ENCODE measurements around the gene SELL.

SELL gene

DNA sequence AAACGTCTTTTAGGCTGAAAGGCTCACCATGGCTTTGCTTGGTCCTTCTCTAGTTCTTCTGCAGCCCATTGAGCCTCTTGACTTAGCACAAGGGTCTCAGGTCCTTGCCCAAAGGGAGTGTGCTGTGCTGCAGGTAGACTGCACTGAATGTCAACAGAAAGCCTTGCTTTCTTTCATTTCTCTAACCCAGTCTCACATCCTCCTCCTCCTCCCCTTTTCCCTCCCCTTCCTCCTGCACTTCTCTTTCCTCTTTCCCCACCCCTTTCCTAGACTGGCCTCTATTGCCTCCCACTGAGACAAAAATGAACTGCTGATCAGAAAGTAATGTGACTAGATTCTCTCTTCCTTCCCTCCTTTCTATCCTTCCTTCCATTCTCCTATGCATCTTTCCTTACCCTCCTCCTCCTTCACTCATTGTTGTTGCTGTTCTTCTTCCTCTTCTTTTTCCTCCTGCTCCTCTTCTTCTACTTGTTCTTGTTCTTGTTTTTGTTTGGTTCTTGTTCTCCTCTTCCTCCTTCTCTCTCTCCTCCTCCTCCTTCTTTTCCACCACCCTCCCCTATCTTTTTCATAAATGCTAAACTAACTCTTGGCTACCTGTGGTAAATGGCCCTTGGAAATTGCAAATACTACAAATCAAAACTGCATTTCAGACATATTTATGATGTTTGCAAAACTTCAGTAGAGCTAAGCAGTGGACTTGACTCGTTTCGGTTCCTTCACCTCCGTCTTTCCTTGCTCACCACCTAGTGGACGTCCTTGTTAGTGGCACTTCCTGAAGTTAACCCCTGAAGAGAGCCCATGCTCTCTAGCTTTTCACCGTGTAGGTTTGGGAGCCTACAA lies at the start of gene SELL:
TSS of gene SELL (minus strand) at position 152 of the 840 bp plus-strand sequence. CDS start at position 30, 122 bp downstream.
- H3K4me3 ChIP-seq (ENCODE audit: control insufficient read depth, low read depth, low read length): peak within 1 kb of the TSS; percentile 35
- TF ChIP-seq, protein P1, sequence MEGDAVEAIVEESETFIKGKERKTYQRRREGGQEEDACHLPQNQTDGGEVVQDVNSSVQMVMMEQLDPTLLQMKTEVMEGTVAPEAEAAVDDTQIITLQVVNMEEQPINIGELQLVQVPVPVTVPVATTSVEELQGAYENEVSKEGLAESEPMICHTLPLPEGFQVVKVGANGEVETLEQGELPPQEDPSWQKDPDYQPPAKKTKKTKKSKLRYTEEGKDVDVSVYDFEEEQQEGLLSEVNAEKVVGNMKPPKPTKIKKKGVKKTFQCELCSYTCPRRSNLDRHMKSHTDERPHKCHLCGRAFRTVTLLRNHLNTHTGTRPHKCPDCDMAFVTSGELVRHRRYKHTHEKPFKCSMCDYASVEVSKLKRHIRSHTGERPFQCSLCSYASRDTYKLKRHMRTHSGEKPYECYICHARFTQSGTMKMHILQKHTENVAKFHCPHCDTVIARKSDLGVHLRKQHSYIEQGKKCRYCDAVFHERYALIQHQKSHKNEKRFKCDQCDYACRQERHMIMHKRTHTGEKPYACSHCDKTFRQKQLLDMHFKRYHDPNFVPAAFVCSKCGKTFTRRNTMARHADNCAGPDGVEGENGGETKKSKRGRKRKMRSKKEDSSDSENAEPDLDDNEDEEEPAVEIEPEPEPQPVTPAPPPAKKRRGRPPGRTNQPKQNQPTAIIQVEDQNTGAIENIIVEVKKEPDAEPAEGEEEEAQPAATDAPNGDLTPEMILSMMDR (conservative IDR thresholded peaks at IDR 0.05; ENCODE audit: control insufficient read depth, insufficient read depth, low read depth, low read length): peak; percentile 98
- peak; percentile 80 for DNase-seq (ENCODE audit: low read depth)

DNA sequence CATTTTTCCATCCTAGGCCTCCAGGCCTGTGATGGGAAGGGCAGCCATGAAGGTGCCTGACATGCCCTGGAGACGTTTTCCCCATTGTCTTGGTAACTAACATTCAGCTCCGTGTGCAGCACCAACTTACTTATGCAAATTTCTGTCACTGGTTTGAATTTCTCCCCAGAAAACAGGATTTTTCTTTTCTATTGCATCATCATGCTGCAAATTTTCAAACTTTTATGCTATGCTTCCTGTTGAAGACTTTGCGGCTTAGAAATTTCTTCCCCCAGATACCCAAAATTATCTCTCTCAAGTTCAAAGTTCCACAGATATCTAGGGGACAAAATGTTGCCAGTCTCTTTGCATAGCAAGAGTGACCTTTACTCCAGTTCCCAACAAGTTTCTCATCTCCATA lies 47.6 kb upstream of the SELL start:
- TF ChIP-seq, protein P1 (conservative IDR thresholded peaks at IDR 0.05; ENCODE audit: control insufficient read depth, insufficient read depth, low read depth, low read length): no peak
- no peak overlapping the region for H3K4me3 ChIP-seq (ENCODE audit: control insufficient read depth, low read depth, low read length)
- no peak for DNase-seq (ENCODE audit: low read depth)

DNA sequence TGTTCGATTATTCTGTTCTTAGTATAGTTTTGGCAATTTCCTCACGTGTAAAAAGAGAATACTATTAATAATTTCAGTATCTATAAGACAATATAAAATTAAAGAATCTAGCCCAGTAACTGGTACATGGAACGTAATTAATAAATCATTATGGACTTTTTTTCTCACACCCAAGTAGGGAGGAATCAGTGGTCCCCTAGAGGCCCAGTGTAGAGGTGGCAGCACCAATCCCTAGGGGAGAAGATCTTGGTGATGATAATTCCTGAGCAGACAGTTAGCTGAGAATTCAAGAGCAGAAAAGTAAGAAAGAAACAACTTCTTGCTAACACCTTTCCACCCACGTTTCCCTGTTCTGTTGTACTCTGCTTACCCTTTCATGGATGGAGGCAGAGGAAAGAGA lies 42.1 kb upstream of the SELL start:
- DNase-seq (ENCODE audit: low read depth): no peak
- no peak overlapping the region for H3K4me3 ChIP-seq (ENCODE audit: control insufficient read depth, low read depth, low read length)
- TF ChIP-seq, protein P1 (conservative IDR thresholded peaks at IDR 0.05; ENCODE audit: control insufficient read depth, insufficient read depth, low read depth, low read length): no peak

DNA sequence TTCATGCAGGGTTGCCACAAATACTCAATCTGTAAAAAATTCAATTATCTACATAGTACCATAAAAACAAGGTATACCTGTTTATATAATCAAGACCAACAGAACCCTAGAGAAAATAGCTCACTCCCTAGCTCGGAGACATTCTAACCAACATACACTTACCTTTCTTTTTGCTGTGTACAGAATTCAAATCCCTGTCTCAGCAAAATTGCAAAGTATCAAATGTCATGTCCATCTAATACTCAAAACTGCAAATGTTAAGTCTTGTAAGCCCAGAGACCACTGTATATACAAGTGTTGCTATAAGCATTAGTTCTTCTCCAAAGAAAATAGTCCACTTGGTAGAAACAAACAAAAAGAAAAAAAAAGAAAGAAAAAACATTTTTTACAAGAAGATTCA lies 38.6 kb upstream of the SELL start:
- no peak overlapping the region for H3K4me3 ChIP-seq (ENCODE audit: control insufficient read depth, low read depth, low read length)
- TF ChIP-seq, protein P1 (conservative IDR thresholded peaks at IDR 0.05; ENCODE audit: control insufficient read depth, insufficient read depth, low read depth, low read length): no peak
- no peak for DNase-seq (ENCODE audit: low read depth)

DNA sequence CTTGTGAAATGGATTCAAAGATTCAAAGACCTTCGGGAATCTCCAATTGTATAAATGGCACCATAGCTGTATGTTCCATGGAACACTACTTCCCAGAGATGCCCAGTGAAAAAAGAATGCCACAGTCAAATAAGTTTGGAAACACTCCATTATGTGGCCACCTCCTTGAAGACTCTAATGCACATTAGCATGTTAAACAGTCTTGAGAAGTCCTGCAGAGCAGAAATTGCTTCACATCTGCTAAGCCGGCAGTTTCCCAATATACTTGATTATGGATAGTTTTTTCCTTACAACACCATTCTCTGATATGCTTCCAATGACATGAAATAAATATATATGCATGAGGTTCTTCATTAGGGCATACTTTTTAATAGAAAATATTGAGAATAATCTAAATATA lies 35.1 kb upstream of the SELL start:
- TF ChIP-seq, protein P1 (conservative IDR thresholded peaks at IDR 0.05; ENCODE audit: control insufficient read depth, insufficient read depth, low read depth, low read length): no peak
- DNase-seq (ENCODE audit: low read depth): no peak
- H3K4me3 ChIP-seq (ENCODE audit: control insufficient read depth, low read depth, low read length): no peak overlapping the region

DNA sequence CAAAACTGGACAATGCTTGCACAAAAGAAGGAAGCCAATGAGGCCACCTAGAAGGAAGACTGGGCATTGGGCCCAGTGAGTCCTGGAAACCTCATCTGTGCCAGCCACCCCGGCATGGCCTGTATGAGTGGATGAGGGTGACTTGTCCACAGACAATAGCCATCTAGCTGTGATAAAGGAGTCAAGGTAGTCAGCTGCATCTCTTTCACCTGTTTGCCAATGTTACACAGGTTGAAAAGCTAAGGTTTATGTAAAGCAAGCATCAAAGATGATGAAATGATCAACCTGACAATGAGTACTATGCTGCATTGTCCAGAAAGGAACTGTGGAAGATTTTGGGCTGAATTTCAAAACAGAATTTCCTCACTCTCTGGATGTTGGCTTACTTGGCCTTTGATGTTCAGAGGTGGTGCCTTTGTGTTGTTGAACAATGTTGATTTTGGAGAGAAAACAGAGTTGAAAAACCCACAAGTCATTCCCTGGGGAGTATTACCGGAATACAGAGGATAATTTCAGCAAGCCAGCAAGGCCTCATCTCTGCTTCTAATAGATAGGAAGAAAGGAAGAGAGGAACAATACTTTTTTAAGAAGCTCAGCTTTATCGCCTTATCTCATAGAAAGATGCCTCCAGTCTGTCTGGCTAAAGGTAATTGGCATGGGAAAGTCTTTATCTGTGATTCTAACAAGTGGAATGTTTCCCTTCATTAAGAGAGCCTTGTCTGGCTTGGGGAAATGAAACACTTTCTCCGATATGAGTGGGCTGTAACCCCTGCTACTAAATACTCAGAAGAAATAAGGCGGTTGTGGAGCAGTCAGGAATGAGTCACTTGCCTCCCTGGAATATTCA lies 33.8 kb upstream of the SELL start:
- DNase-seq (ENCODE audit: low read depth): peak; percentile 84
- no peak overlapping the region for H3K4me3 ChIP-seq (ENCODE audit: control insufficient read depth, low read depth, low read length)
- TF ChIP-seq, protein P1 (conservative IDR thresholded peaks at IDR 0.05; ENCODE audit: control insufficient read depth, insufficient read depth, low read depth, low read length): no peak
